HL-60 (cell line): ENCODE measurements around the gene CDCA5.

Experiments used
- DNase-seq, 2 experiments: peaks; one replicate each; pipeline ENCODE4 v3.0.0-alpha.2; 2010 to 2020; ENCODE audit warnings: low read depth in 1 of 2, low spot score in 1 of 2
- H3K27ac ChIP-seq: fragments of 250-450 bp; sonication (Bioruptor Pico); replicated peaks from 2 replicates; pipeline ENCODE4 v1.5.1; 2020; ENCODE audit warnings: mild to moderate bottlenecking, moderate library complexity
- H3K27me3 ChIP-seq: fragments of 250-450 bp; sonication (Bioruptor Pico); 2 replicates; pipeline ENCODE4 v1.5.1; 2021; ENCODE audit warnings: mild to moderate bottlenecking, moderate library complexity; ENCODE audit not compliant: insufficient read depth, poor library complexity, severe bottlenecking
- H3K4me3 ChIP-seq: replicated peaks from 2 replicates; pipeline ENCODE4 v1.5.1; 2011; ENCODE audit warnings: mild to moderate bottlenecking, control low read depth, low read length; ENCODE audit not compliant: insufficient read depth
- GABPA ChIP-seq: IDR thresholded peaks from 2 replicates; pipeline ENCODE4 v1.6.1; 2012; ENCODE audit warnings: low read depth
- POLR2AphosphoS5 ChIP-seq: IDR thresholded peaks from 2 replicates; pipeline ENCODE4 v1.6.1; 2012; ENCODE audit warnings: low read depth
- SPI1 ChIP-seq: IDR thresholded peaks from 2 replicates; pipeline ENCODE4 v1.6.1; 2012; ENCODE audit warnings: low read depth, mild to moderate bottlenecking, borderline replicate concordance
- TF ChIP-seq, protein P1 (sequence below): IDR thresholded peaks from one replicate; pipeline ENCODE4 v1.5.1; 2011; ENCODE audit warnings: low read length, control low read depth, inconsistent platforms; ENCODE audit not compliant: insufficient read depth
- TF ChIP-seq, protein P2 (sequence below): IDR thresholded peaks from 2 replicates; pipeline ENCODE4 v1.6.1; 2012; ENCODE audit warnings: low read depth; ENCODE audit not compliant: insufficient replicate concordance

CDCA5 gene

DNA sequence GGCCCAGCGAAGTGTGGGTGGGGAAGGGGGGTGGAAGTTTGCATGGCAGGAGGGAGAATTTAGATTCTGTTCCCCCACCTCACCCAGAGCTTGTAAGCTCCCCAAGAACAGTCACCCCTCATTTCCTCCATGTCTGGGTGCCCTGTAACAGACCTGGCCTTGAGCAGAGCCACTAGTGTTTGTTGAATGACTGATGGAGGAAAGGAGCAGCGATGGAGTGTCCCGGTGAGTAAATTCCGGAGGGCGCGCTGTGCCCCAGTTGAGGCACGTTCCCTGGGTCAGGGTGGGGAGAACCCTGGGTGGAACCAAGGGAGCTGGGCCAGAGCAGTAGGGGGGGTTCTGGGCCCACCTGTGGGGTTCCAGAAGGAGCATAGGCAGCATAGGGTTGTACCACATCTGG is 26.3 kb downstream of the CDCA5 start:
- DNase-seq: no peak
- Histone ChIP-seq H3K27ac (no peak overlapping the region), H3K27me3 (no peaks in the 10 kb centered on the region), H3K4me3 (no peak overlapping the region)
- TF ChIP-seq POLR2AphosphoS5 (no peak), SPI1 (no peak), GABPA (no peak)
- TF ChIP-seq, protein P1, sequence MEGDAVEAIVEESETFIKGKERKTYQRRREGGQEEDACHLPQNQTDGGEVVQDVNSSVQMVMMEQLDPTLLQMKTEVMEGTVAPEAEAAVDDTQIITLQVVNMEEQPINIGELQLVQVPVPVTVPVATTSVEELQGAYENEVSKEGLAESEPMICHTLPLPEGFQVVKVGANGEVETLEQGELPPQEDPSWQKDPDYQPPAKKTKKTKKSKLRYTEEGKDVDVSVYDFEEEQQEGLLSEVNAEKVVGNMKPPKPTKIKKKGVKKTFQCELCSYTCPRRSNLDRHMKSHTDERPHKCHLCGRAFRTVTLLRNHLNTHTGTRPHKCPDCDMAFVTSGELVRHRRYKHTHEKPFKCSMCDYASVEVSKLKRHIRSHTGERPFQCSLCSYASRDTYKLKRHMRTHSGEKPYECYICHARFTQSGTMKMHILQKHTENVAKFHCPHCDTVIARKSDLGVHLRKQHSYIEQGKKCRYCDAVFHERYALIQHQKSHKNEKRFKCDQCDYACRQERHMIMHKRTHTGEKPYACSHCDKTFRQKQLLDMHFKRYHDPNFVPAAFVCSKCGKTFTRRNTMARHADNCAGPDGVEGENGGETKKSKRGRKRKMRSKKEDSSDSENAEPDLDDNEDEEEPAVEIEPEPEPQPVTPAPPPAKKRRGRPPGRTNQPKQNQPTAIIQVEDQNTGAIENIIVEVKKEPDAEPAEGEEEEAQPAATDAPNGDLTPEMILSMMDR: no peak
- TF ChIP-seq, protein P2, sequence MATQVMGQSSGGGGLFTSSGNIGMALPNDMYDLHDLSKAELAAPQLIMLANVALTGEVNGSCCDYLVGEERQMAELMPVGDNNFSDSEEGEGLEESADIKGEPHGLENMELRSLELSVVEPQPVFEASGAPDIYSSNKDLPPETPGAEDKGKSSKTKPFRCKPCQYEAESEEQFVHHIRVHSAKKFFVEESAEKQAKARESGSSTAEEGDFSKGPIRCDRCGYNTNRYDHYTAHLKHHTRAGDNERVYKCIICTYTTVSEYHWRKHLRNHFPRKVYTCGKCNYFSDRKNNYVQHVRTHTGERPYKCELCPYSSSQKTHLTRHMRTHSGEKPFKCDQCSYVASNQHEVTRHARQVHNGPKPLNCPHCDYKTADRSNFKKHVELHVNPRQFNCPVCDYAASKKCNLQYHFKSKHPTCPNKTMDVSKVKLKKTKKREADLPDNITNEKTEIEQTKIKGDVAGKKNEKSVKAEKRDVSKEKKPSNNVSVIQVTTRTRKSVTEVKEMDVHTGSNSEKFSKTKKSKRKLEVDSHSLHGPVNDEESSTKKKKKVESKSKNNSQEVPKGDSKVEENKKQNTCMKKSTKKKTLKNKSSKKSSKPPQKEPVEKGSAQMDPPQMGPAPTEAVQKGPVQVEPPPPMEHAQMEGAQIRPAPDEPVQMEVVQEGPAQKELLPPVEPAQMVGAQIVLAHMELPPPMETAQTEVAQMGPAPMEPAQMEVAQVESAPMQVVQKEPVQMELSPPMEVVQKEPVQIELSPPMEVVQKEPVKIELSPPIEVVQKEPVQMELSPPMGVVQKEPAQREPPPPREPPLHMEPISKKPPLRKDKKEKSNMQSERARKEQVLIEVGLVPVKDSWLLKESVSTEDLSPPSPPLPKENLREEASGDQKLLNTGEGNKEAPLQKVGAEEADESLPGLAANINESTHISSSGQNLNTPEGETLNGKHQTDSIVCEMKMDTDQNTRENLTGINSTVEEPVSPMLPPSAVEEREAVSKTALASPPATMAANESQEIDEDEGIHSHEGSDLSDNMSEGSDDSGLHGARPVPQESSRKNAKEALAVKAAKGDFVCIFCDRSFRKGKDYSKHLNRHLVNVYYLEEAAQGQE: no peak

- no peak for DNase-seq
- TF ChIP-seq SPI1 (no peak), POLR2AphosphoS5 (no peak), GABPA (no peak)
- TF ChIP-seq, protein P2: no peak
- TF ChIP-seq, protein P1: no peak
- Histone ChIP-seq H3K27ac (no peak overlapping the region), H3K27me3 (no peaks in the 10 kb centered on the region), H3K4me3 (no peak overlapping the region)
Observed at GRCh38 chr11:65056999-65057398, 26.8 kb downstream of the CDCA5 start.

DNA sequence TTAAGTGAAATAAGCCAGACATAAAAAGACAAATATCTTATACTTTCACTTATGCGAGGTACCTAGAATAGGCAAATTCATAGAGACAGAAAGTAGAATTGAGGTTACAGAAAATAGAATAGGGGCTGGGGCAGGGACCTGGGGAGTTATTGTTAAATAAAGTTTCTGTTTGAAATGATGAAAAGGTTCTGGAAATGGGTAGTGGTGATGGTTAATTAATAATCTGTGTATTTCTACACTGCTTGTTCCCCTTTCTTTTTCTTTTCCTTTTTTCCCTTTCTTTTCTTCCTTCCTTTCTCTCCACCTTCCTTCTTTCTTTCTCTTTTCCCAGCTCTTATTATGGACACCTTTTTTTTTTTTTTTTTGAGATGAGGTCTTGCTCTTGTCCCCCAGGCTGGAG is 28.3 kb downstream of the CDCA5 start:
- TF ChIP-seq POLR2AphosphoS5 (no peak), GABPA (no peak), SPI1 (no peak)
- TF ChIP-seq, protein P2: no peak
- TF ChIP-seq, protein P1: no peak
- no peak overlapping the region for H3K27ac ChIP-seq
- DNase-seq: no peak
- no peak overlapping the region for H3K4me3 ChIP-seq
- no peaks in the 10 kb centered on the region for H3K27me3 ChIP-seq
